Spleen (tissue), 7 donors: ENCODE measurements around the gene PTPRM.

ENCODE experiments used
- POLR2AphosphoS5 ChIP-seq, 3 donors: sonication (generic); formaldehyde crosslinking; IDR thresholded peaks; one replicate each; pipeline ENCODE4 v1.5.1; 2017; ENCODE audit warnings: antibody characterized with exemption in 3 of 3
- TF ChIP-seq, protein P1 (sequence below), 11 experiments: fragments of 200-600 bp in 7 of 11; fragments of 450-650 bp in 4 of 11; sonication (generic) in 4 of 11; IDR thresholded peaks in 8 of 11; conservative IDR thresholded peaks in 3 of 11; 1 replicate in 7 of 11; 2 replicates in 4 of 11; pipeline versions ENCODE4 v1.4.0 to v1.8.0; 2016 to 2021; ENCODE audit warnings: antibody characterized with exemption in 11 of 11, inconsistent platforms in 4 of 11, mild to moderate bottlenecking in 1 of 11
- donor health status: DM: no; HTN: no; CAD: no; lungs with moderate emphysema.
- donor health status: DM: no; HTN: no; CAD: no.
- donor health status: DM: no; HTN: no; CAD: no.

DNA sequence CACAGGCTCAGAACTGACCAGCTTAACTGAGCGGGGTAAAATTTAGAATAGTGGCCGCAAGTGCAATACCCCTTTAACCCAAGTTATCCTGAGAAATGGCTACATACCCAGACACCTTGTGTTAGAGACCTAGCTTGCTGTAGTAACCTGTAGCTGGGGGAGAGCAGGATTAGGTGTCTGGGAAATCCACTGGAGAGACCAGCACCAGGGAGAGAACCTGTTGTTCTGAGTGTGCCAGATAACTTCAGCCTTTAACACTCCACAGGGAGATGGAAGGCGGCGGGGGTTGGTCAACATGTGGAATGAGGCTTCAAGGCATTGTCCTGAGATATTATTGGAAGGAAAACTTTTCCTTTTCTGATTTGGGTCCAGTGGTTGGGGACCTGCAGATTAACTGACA lies 356.0 kb downstream of the PTPRM start:
- TF ChIP-seq, protein P1, sequence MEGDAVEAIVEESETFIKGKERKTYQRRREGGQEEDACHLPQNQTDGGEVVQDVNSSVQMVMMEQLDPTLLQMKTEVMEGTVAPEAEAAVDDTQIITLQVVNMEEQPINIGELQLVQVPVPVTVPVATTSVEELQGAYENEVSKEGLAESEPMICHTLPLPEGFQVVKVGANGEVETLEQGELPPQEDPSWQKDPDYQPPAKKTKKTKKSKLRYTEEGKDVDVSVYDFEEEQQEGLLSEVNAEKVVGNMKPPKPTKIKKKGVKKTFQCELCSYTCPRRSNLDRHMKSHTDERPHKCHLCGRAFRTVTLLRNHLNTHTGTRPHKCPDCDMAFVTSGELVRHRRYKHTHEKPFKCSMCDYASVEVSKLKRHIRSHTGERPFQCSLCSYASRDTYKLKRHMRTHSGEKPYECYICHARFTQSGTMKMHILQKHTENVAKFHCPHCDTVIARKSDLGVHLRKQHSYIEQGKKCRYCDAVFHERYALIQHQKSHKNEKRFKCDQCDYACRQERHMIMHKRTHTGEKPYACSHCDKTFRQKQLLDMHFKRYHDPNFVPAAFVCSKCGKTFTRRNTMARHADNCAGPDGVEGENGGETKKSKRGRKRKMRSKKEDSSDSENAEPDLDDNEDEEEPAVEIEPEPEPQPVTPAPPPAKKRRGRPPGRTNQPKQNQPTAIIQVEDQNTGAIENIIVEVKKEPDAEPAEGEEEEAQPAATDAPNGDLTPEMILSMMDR (IDR thresholded peaks at IDR 0.05 in 8 of 11, conservative IDR thresholded peaks at IDR 0.05 in 3 of 11): no peak
- no peak for TF ChIP-seq POLR2AphosphoS5 (IDR thresholded peaks at IDR 0.05)
